Urinary bladder (tissue), 4 donors: Measurements from ENCODE around the gene LRRC72. TPM values are rescaled to one million over a fixed set of nuclear protein-coding genes. Genes with fewer than 3 reads are reported as not detected.
"Not testable (repeated sequence)": the region's sequence is repeated elsewhere in the genome, so short reads cannot be mapped to it uniquely, and the experiment has no call there.

ENCODE experiments used
- DNase-seq: peaks from one replicate; pipeline ENCODE4 v3.0.0-alpha.2; 2015; ENCODE audit errors: extremely low spot score
- H3K27ac ChIP-seq: one replicate; pipeline ENCODE4 v1.5.1; 2013; ENCODE audit warnings: low read depth, mild to moderate bottlenecking, moderate library complexity
- H3K36me3 ChIP-seq: one replicate; pipeline ENCODE4 v1.6.1; 2013; ENCODE audit warnings: mild to moderate bottlenecking, moderate library complexity; ENCODE audit not compliant: insufficient read depth
- H3K4me1 ChIP-seq: one replicate; pipeline ENCODE4 v1.6.1; 2013; ENCODE audit warnings: mild to moderate bottlenecking, moderate library complexity; ENCODE audit not compliant: insufficient read depth
- H3K4me3 ChIP-seq: one replicate; pipeline ENCODE4 v1.5.1; 2013; ENCODE audit warnings: low read depth, low read length
- WGBS: extraction: QIAGEN DNeasy Blood & Tissue Kit; methylation state at CpG from one replicate; pipeline ENCODE4 v1.1.7; 2013; 5-methylcytosine and 5-hydroxymethylcytosine counted together
- polyA plus RNA-seq: library from polyadenylated mRNA; stranded (reverse); fragments of 200-250 nt; gene quantifications from one replicate; pipeline ENCODE4 v1.2.3, GENCODE V29; 2013
- total RNA-seq: library from RNA; depleted of rRNA; stranded (reverse); fragments of >200 nt; gene quantifications from one replicate; pipeline ENCODE4 v1.2.3, GENCODE V29; 2014
- donor health status: healthy with polysubstance abuse.
- donor health status: healthy.

The LRRC72 gene
- total and polyA plus RNA-seq, 2 donors = not detected

GRCh38 chr7:16509829-16510228, 16.8 kb upstream of the LRRC72 start:
- Histone ChIP-seq H3K36me3 (no peaks in the 10 kb centered on the region), H3K4me3 (no peak overlapping the region), H3K4me1 (no peaks in the 10 kb centered on the region), H3K27ac (no peak overlapping the region)
- DNase-seq = no peak

- no peaks in the 10 kb centered on the region for H3K36me3 ChIP-seq
- DNase-seq = no peak
- H3K27ac ChIP-seq = no peak overlapping the region
- 84% methylated on average over 5 of the region's 5 CpGs for WGBS
- no peaks in the 10 kb centered on the region for H3K4me1 ChIP-seq
- H3K4me3 ChIP-seq = no peak overlapping the region
These were observed 15.3 kb upstream of the LRRC72 start for GRCh38 chr7:16511314-16511713.

GRCh38 chr7:16512097-16512496, 14.5 kb upstream of the LRRC72 start:
- H3K27ac ChIP-seq = no peak overlapping the region
- no peak overlapping the region for H3K4me3 ChIP-seq
- WGBS = 96% methylated on average over 7 of the region's 7 CpGs
- DNase-seq = no peak
- H3K36me3 ChIP-seq = no peaks in the 10 kb centered on the region
- no peaks in the 10 kb centered on the region for H3K4me1 ChIP-seq

GRCh38 chr7:16514271-16514670, 12.4 kb upstream of the LRRC72 start:
- no peaks in the 10 kb centered on the region for H3K4me1 ChIP-seq
- H3K4me3 ChIP-seq = no peak overlapping the region
- H3K36me3 ChIP-seq = no peaks in the 10 kb centered on the region
- no peak for DNase-seq
- 91% methylated on average over 1 of the region's 1 CpG for WGBS
- H3K27ac ChIP-seq = no peak overlapping the region

- DNase-seq = no peak
- H3K36me3 ChIP-seq = no peaks in the 10 kb centered on the region
- H3K27ac ChIP-seq = no peak overlapping the region
- no peak overlapping the region for H3K4me3 ChIP-seq
- H3K4me1 ChIP-seq = no peaks in the 10 kb centered on the region
These were observed 11.9 kb upstream of the LRRC72 start for GRCh38 chr7:16514729-16515128.

DNA sequence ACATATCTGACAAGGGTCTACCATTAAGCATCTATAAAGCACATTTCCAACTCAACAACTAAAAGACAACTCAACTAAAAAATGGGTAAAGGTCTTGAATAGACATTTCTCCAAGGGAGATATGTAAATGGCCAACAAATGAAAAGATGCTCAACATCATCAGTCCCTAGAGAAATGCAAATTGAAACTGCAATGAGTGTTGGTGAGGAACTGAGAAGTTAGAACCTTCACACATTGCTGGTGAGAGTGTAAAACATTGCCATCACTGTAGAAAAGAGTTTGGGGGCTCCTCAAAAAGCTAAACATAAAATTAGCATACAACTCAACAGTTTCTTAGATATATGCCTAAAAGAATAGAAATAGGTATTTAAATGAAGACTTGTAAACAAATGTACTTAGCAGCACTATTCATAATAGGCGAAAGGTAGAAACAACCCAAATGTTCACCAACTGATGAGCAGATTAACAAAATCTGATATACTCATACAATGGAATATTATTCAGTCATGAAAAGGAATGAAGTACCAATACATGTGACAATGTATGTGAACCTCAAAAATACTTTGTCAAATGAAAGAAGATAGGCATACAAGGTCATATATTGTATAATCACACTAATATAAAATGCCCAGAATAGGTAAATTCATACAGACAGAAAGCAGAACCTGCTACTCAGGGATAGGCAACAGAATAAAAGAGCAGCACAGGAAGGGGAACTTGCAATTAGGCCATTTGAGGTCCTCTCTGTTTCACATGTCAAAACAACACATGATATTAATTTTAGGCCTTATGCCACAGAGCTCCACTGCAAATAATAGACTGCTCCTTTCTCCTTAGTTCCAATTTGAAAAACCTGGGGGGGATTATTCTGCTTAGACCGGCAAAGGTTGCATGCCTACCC, 10.6 kb upstream of the LRRC72 start:
- H3K4me1 ChIP-seq = no peaks in the 10 kb centered on the region
- H3K4me3 ChIP-seq = no peak overlapping the region
- WGBS = 94% methylated on average over 2 of the region's 2 CpGs
- H3K36me3 ChIP-seq = no peaks in the 10 kb centered on the region
- H3K27ac ChIP-seq = no peak overlapping the region
- no peak for DNase-seq

- H3K4me3 ChIP-seq, DNase-seq, H3K4me1 ChIP-seq, H3K27ac ChIP-seq, H3K36me3 ChIP-seq: not testable (repeated sequence)
- 99% methylated on average over 2 of the region's 2 CpGs for WGBS
These were observed 6.6 kb upstream of the LRRC72 start for GRCh38 chr7:16519985-16520384.

DNA sequence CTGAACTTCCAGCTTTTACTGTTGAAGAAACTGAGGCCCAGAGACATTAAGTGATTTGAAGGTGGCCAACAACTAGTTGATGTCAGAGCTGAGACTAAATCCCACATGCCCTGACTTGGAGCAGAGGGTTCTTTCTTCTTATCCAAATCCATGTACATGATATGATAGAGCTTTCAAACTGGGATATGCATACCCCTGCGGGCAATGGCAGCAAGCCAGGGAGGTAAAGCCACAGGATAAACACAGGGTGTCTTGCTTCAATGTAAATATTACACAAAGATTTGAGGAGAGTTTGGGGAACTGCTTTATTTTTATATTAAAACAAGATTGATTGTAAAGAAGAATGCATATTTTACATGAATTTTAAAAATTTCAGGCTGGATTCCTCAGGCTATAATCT, 2.3 kb upstream of the LRRC72 start:
- DNase-seq = no peak
- WGBS = 26% methylated on average over 1 of the region's 1 CpG
- H3K27ac ChIP-seq = no peak overlapping the region
- no peak overlapping the region for H3K4me3 ChIP-seq
- no peaks in the 10 kb centered on the region for H3K36me3 ChIP-seq
- no peaks in the 10 kb centered on the region for H3K4me1 ChIP-seq

DNA sequence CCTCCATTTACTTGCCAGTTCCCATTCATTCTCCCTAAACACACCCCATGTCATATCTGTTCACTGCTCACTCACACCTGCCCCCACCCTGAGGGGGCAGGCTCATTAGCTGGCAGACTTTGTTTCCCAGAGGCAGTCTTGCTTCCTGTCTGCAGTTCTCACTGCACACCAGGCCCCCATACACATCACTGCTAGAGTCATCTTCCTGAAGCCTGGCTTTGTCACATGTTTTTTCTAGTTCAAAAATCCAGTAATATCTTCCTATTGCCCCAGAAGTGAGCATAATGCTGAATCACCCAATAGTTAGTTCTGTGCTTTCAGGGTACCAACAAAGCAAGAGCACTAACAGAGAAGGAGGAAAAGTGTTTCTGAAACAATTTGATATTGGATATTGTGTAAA, 1.9 kb downstream of the LRRC72 start:
- Histone ChIP-seq H3K4me3 (no peak overlapping the region), H3K36me3 (no peaks in the 10 kb centered on the region), H3K4me1 (no peaks in the 10 kb centered on the region), H3K27ac (no peak overlapping the region)
- DNase-seq = no peak

- Histone ChIP-seq H3K4me3 (no peak overlapping the region), H3K27ac (no peak overlapping the region), H3K4me1 (no peaks in the 10 kb centered on the region), H3K36me3 (no peaks in the 10 kb centered on the region)
- DNase-seq = no peak
- 97% methylated on average over 1 of the region's 1 CpG for WGBS
These were observed 3.1 kb downstream of the LRRC72 start for GRCh38 chr7:16529697-16530096.

GRCh38 chr7:16531707-16532106, 5.1 kb downstream of the LRRC72 start:
- WGBS = 60% methylated on average over 1 of the region's 1 CpG

DNA sequence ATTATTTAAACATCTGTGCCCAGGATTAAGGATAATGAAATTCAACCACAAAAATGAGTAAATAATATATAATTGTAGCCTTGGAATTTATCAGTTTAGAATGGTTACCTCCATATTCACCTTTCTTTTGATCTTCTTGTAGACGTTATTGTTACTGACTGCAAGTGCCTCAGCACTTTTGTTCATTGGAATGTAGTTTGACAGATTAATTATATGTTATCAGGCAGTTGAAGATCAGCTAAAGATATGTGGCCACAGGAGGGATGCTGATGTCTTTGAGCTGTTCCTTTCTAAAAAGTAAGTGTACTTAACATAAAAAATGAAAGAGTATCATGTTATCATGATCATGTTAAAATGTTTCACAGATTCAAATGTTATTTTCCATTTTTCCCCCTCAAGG, 5.6 kb downstream of the LRRC72 start:
- 51% methylated on average over 1 of the region's 1 CpG for WGBS
- Histone ChIP-seq H3K36me3 (no peaks in the 10 kb centered on the region), H3K27ac (no peak overlapping the region), H3K4me1 (no peaks in the 10 kb centered on the region), H3K4me3 (no peak overlapping the region)
- no peak for DNase-seq

More at GRCh38 chr7:16531707-16532106, 5.1 kb downstream of the LRRC72 start:
- H3K36me3 ChIP-seq = no peaks in the 10 kb centered on the region
- no peak for DNase-seq
- no peak overlapping the region for H3K27ac ChIP-seq
- no peaks in the 10 kb centered on the region for H3K4me1 ChIP-seq
- no peak overlapping the region for H3K4me3 ChIP-seq

- no peak overlapping the region for H3K4me3 ChIP-seq
- DNase-seq = no peak
- H3K4me1 ChIP-seq = no peaks in the 10 kb centered on the region
- H3K27ac ChIP-seq = no peak overlapping the region
- no peaks in the 10 kb centered on the region for H3K36me3 ChIP-seq
- 89% methylated on average over 2 of the region's 2 CpGs for WGBS
These were observed 8.9 kb downstream of the LRRC72 start for GRCh38 chr7:16535500-16535899.

DNA sequence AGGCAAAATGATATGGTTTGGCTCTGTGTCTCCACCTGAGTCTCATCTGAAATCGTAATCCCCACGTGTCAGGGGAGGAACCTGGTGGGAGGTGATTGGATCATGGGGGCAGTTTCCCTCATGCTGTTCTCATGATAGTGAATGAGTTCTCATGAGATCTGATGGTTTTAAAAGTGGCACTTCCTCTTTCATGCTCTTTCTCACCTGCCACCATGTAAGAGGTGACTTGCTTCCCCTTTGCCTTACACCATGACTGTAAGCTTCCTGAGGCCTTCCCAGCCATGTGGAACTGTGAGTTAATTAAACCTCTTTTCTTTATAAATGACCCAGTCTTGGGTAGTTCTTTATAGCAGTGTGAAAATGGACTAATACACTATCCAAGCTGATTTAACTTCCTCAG, 13.9 kb downstream of the LRRC72 start:
- not testable (repeated sequence) for H3K27ac ChIP-seq, H3K4me3 ChIP-seq, H3K4me1 ChIP-seq, H3K36me3 ChIP-seq, DNase-seq
- 93% methylated on average over 2 of the region's 2 CpGs for WGBS

DNA sequence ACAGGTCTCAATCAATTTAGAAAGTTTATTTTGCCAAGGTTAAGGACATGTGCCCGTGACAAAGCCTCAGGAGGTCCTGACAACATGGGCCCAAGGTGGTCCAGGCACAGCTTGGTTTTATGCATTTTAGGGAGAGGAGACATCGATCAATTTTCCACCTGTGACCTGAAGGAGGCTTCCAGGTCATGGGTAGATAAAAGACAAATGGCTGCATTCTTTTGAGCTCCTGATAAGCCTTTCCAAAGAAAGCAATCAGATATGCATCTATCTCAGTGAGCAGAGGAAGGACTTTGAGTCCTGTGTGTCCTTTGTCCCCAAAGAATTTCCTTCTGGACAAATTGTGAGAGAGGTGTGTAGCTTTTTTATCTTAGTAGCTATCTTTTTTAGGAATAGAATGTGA, 15.8 kb downstream of the LRRC72 start:
- H3K27ac ChIP-seq = no peak overlapping the region
- no peak for DNase-seq
- no peaks in the 10 kb centered on the region for H3K36me3 ChIP-seq
- no peak overlapping the region for H3K4me3 ChIP-seq
- H3K4me1 ChIP-seq = no peaks in the 10 kb centered on the region
- 86% methylated on average over 2 of the region's 2 CpGs for WGBS
